Measurements from ENCODE around the gene GABPB1.

The GABPB1 gene

GRCh38 chr15:50250760-50251394, 104.1 kb downstream of the GABPB1 start:
- FAIRE-seq: no peak
- TF ChIP-seq POLR2A (IDR thresholded peaks at IDR 0.05; ENCODE audit: low read depth, low read length): no peak
- no peak for DNase-seq (ENCODE audit: insufficient read length, low spot score)

- DNase-seq (ENCODE audit: insufficient read length, low spot score) (no peak), FAIRE-seq (no peak)
- no peak for TF ChIP-seq POLR2A (IDR thresholded peaks at IDR 0.05; ENCODE audit: low read depth, low read length)
Measured at GRCh38 chr15:50249704-50250103, 105.3 kb downstream of the GABPB1 start.

DNA sequence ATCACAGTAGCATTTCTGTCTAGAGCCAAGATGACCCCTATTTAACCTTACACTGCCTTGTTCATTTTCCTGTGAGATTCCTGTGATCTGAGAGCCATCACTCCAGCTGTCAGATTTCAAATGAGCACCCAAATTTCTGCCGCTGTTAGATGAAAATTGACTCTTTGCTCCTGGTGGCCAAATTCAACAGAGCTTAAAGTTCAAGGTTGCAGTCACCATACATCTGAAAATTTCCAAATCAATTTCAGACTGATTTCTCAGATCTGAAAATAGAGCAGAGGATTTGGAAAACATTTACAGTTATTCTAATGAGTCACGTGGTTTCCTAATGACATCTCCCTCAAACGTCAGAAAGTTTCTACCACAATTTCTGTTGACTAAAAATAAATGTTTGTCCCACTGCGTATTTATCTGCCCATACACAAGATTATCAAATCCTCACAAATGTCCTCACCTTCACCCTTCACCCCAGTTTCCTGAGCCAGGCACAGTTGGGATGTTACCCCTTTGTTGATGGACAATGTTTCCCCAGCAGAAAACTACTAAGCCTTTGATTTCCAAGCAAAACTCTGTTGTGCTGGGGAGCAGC, 105.9 kb downstream of the GABPB1 start:
- FAIRE-seq: no peak
- TF ChIP-seq POLR2A (IDR thresholded peaks at IDR 0.05; ENCODE audit: low read depth, low read length): no peak
- DNase-seq (ENCODE audit: insufficient read length, low spot score): no peak

GRCh38 chr15:50247819-50248655, 107.0 kb downstream of the GABPB1 start:
- DNase-seq (ENCODE audit: insufficient read length, low spot score) (no peak), FAIRE-seq (no peak)
- TF ChIP-seq POLR2A (IDR thresholded peaks at IDR 0.05; ENCODE audit: low read depth, low read length): no peak

GRCh38 chr15:50246631-50247030, 108.4 kb downstream of the GABPB1 start:
- FAIRE-seq (no peak), DNase-seq (ENCODE audit: insufficient read length, low spot score) (no peak)
- TF ChIP-seq POLR2A (IDR thresholded peaks at IDR 0.05; ENCODE audit: low read depth, low read length): no peak

- no peak for FAIRE-seq
- DNase-seq (ENCODE audit: insufficient read length, low spot score): no peak
- no peak for TF ChIP-seq POLR2A (IDR thresholded peaks at IDR 0.05; ENCODE audit: low read depth, low read length)
Measured at GRCh38 chr15:50244959-50245624, 109.9 kb downstream of the GABPB1 start.

DNA sequence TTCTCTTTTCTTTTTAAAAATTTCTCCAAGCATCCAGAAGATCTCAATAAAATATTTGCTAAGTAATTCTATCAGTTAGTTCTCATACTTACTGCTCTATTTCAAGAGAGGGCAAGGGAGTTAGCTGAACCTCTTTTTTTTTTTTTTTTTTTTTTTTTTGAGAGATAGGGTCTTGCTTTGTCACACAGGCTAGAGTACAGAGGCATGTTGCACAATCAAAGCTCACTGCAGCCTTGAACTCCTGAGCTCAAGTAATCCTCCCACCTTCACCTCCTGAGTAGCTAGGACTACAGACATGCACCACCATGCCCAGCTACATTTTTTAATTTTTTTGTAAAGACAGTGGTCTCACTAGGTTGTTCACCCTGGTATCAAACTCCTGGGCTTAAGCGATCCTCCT, 110.8 kb downstream of the GABPB1 start:
- TF ChIP-seq POLR2A (IDR thresholded peaks at IDR 0.05; ENCODE audit: low read depth, low read length): no peak
- FAIRE-seq (no peak), DNase-seq (ENCODE audit: insufficient read length, low spot score) (no peak)

GRCh38 chr15:50241684-50242450, 113.1 kb downstream of the GABPB1 start:
- no peak for TF ChIP-seq POLR2A (IDR thresholded peaks at IDR 0.05; ENCODE audit: low read depth, low read length)
- no peak for DNase-seq (ENCODE audit: insufficient read length, low spot score)
- FAIRE-seq: no peak

DNA sequence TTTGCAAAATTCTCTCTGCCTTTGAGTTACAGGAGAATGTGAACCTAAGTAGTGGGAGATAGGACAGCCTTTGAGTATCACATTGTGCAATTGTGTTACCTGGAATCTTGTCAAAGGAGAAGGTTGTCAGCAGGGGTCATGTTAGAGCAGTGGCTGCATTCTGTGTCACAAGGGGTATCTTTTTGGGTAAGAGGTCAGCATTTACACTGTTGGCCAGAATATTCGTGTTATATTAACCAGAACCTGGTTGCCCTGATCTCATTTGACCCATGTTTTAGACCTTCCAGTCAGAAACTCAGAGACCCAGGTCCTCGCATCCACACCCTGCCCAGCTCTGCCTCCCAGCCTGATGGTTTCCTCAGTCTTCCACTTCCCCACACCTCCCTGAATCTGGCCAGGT, 116.7 kb downstream of the GABPB1 start:
- DNase-seq (ENCODE audit: insufficient read length, low spot score): no peak
- no peak for FAIRE-seq
- no peak for TF ChIP-seq POLR2A (IDR thresholded peaks at IDR 0.05; ENCODE audit: low read depth, low read length)

- FAIRE-seq: no peak
- no peak for TF ChIP-seq POLR2A (IDR thresholded peaks at IDR 0.05; ENCODE audit: low read depth, low read length)
- no peak for DNase-seq (ENCODE audit: insufficient read length, low spot score)
Measured at GRCh38 chr15:50236433-50236832, 118.6 kb downstream of the GABPB1 start.

DNA sequence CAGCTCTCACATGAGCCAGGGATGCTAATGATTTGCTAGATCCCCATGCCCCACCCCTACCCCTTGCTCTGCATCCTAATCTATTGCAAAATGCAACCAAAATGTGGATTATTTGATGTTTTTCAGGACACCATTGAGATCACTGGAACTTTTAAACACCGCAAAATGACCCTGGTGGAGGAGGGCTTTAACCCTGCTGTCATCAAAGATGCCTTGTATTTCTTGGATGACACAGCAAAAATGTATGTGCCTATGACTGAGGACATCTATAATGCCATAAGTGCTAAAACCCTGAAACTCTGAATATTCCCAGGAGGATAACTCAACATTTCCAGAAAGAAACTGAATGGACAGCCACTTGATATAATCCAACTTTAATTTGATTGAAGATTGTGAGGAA, 119.2 kb downstream of the GABPB1 start:
- DNase-seq (ENCODE audit: insufficient read length, low spot score) (no peak), FAIRE-seq (no peak)
- no peak for TF ChIP-seq POLR2A (IDR thresholded peaks at IDR 0.05; ENCODE audit: low read depth, low read length)

DNA sequence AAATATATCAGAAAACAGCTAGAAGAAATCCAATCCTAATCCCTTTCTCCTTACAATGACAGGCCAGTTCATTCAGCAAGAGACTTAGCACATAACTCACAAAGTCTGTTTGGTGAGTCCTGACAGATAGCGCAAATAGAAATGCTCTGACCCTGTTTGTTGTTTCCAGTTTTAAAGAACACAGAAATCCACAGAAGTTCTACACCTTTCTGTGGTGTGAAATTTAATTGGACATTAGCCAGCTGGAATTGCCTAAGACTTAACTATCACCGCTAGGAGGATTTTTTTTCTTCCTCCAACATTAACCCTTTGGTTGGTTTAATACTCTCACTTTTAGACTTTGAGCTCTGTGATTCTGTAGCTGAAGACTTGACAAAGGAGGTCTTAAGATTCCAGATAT, 120.2 kb downstream of the GABPB1 start:
- no peak for DNase-seq (ENCODE audit: insufficient read length, low spot score)
- no peak for TF ChIP-seq POLR2A (IDR thresholded peaks at IDR 0.05; ENCODE audit: low read depth, low read length)
- no peak for FAIRE-seq

GRCh38 chr15:50233192-50233736, 121.7 kb downstream of the GABPB1 start:
- no peak for FAIRE-seq
- no peak for TF ChIP-seq POLR2A (IDR thresholded peaks at IDR 0.05; ENCODE audit: low read depth, low read length)
- DNase-seq (ENCODE audit: insufficient read length, low spot score): no peak

Measured in H54 (cell line).